HG03108 (cell line): ENCODE results near the gene ZNF132.
"Not testable (repeated sequence)": the region's sequence is repeated elsewhere in the genome, so short reads cannot be mapped to it uniquely, and the experiment has no call there.

ENCODE experiments used
- ATAC-seq: cut with Tn5 transposase; IDR thresholded peaks from one replicate; pipeline ENCODE4 v1.9.1; 2021; ENCODE audit warnings: moderate library complexity; ENCODE audit not compliant: unreplicated experiment

Gene ZNF132

GRCh38 chr19:58439576-58440554 lies at the start of gene ZNF132:
Gene ZNF132, minus strand, starts transcription at chr19:58440153. Its CDS starts 332 bp downstream, at chr19:58439821.
- ATAC-seq, result peak; percentile 94

- ATAC-seq, result not testable (repeated sequence)
Observed at GRCh38 chr19:58484349-58484748, 44.4 kb upstream of the ZNF132 start.

DNA sequence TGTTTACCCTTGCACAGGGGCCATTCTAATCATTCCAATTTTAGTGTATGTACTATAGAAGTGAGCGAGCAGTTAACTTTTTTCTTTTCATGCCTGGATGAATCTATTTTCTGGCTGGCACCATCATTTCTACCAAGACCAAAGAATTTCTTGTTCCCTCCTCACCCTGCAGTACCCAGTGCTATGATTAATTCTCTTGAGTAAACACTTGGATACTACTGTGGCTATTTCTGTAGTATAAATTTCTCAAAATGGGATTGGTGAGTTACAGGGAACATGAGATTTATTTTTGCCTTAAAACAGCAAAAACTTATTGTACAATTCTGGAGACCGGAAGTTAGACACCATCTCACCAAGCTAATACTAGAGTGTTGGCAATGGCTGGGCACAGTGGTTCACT lies 43.8 kb upstream of the ZNF132 start:
- ATAC-seq, result no peak

DNA sequence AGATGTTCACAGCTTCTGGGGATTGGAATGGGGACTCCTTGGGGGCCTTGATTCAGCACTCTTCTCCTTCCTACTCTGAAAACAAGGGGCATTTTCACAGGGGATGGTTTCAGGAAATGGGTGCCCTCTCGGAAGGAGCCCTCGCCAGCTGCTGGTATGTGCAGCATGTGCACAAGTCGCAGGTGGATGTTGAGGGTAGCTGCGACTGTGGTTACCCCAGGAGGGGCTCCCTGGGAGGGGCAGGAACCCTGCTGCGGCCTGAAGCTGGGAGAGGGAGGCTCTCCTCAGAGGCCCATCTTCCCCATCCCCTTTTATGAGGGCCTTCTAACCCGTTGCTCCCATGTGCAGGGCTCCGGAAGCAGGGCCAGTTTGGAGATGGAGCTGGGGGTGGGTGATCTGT lies 42.4 kb upstream of the ZNF132 start:
- no peak for ATAC-seq

DNA sequence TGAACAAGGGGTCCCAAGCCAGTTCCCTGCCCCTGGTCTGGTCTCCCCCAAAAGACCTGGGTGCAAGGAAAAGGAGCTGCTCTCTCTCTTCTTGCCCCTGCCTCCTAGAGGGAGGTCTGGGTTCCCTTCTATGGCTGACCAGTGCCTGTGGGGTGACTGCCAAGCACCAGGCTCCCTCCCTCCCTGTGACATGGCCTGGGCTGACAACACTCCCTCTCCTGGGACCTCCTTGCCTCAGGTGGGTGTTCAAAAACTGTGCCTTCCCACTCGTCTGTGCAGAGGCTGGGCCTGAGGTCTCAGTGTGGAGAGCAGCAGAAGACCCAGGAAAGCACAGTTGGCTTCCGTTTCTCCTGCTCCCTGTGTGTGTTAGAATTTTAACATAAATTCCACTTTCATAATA lies 40.9 kb upstream of the ZNF132 start:
- ATAC-seq, result no peak

GRCh38 chr19:58480481-58480830 lies 40.5 kb upstream of the ZNF132 start:
- no peak for ATAC-seq

- no peak for ATAC-seq
Observed at GRCh38 chr19:58479736-58480480, 40.0 kb upstream of the ZNF132 start.

DNA sequence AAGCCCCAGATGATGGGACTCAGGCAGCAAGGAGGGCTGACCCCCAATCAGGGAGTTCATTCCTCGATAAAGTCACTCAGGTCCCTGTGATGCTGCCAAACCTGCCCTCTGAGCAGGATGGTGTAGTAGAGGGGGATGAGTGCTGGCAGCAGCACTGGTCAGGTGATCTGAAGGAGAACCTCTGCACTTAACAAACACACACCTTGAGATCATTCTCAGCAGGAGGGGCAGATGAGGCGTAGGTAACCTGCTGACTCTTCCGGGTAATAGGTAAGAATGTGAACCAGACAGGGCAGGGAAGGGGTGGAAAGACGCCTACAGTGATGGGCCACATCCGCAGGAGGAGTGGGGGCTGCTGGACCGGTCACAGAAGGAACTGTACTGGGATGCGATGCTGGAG lies 39.4 kb upstream of the ZNF132 start:
- no peak for ATAC-seq

- ATAC-seq, result no peak
Observed at GRCh38 chr19:58477871-58478270, 37.9 kb upstream of the ZNF132 start.

DNA sequence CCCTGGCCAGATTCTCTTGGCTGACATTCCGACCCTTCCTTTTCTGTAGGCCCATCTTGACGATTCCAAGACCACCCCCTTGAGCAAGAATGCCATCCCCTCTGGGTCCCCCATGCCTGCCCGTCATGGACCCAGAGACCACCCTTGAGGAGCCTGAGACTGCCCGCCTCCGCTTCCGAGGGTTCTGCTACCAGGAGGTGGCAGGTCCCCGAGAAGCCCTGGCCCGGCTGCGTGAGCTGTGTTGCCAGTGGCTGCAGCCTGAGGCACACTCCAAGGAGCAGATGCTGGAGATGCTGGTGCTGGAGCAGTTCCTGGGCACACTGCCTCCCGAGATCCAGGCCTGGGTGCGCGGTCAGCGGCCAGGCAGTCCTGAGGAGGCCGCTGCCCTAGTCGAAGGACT lies 37.2 kb upstream of the ZNF132 start:
- no peak for ATAC-seq

DNA sequence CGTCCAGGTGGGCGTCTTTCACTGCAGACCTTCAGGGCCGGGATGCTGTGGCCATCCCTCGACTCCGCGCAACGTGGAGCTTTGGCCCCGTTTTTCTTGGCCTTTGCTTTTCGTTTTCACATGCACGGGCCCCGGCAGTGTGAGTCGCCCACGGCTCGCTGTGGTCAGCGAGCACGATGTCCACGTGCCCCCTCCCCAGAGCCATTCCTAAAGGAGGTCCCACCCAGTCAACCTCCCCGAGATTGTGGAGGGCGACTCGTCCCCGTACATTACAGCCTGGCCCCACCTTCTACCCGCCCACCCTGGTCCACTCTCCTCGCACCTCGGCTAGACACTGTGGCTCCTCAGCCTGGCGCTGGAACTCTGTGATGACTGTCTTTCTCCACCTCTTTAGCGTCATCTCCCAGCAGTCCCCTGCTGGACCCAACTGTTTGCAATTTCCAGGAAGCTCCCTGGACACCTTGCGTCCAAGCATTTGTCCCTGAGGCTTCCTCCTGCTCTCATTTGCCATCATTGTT lies 36.6 kb upstream of the ZNF132 start:
- ATAC-seq, result no peak

GRCh38 chr19:58475714-58476497 lies 36.0 kb upstream of the ZNF132 start, which contains the start of gene ZNF446:
Gene ZNF446, plus strand, starts transcription at chr19:58476352. Its CDS starts 867 bp downstream, at chr19:58477219.
- peak; percentile 79 for ATAC-seq

DNA sequence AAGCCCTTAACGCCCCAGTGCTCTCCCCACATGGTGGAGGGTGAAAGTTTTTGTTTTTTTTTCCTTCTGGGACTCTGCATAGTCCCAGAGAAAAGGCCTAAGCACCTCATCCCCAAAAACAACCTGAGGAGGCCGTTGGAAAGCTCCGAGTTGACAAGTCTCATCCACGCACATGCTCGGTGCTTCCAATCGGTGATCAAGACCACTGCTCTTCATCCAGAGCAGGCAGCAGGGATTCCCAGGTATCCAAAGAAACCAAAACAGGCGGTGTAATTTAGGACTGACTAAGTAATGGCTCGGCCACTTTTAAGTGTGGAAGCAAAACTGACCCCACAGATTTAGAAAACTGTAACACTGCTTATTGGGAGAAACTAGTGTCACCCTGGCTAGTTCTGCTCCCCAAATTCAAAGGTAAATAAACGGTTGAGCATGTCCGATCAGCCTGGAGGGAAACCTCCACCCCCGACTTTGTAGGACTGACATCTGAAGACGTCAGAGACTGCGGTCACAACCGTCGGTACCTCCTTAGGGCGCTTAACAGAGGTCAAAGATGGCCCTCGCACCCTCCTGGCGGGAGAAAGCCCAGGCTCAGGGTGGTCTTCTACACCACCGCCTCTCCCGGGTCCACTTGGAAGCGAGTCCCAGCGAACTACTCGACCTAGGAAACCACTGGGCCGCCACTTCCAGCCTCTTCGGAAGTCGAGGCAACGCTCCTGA lies 35.2 kb upstream of the ZNF132 start:
- ATAC-seq, result no peak

- no peak for ATAC-seq
Observed at GRCh38 chr19:58474291-58474996, 34.5 kb upstream of the ZNF132 start.

GRCh38 chr19:58473775-58474174 lies 33.8 kb upstream of the ZNF132 start:
- ATAC-seq, result no peak

DNA sequence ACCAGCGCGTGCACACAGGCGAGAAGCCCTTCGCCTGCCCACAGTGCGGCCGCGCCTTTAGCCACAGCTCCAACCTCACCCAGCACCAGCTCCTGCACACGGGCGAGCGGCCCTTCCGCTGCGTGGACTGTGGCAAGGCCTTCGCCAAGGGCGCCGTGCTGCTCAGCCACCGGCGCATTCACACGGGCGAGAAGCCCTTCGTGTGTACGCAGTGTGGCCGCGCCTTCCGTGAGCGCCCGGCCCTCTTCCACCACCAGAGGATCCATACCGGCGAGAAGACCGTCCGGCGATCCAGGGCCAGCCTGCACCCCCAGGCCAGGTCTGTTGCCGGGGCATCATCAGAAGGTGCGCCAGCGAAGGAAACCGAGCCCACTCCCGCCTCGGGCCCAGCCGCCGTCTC lies 31.8 kb upstream of the ZNF132 start:
- ATAC-seq, result no peak

GRCh38 chr19:58470837-58471543 lies 31.0 kb upstream of the ZNF132 start:
- not testable (repeated sequence) for ATAC-seq

- ATAC-seq, result no peak
Observed at GRCh38 chr19:58469241-58470013, 29.5 kb upstream of the ZNF132 start.
